Fibroblast of skin of back (primary cell): ENCODE measurements around the gene MT1M. TPM values are rescaled to one million over a fixed set of nuclear protein-coding genes. Genes with fewer than 3 reads are reported as not detected.
A peak's percentile ranks its signal among the peaks of the same experiment; 100 is the strongest.
"Not testable (repeated sequence)": the region's sequence is repeated elsewhere in the genome, so short reads cannot be mapped to it uniquely, and the experiment has no call there.

ENCODE experiments used
- DNase-seq: peaks from one replicate; pipeline ENCODE4 v3.0.0-alpha.2; 2013
- polyA plus RNA-seq, 2 experiments: library from polyadenylated mRNA; unstranded; fragments of 120-200 nt; gene quantifications; one replicate each; pipeline ENCODE4 v1.2.1, GENCODE V29; 2013; ENCODE audit not compliant: insufficient read length in 2 of 2

Gene MT1M
- polyA plus RNA-seq (2013, experiment 1 of 2; ENCODE audit: insufficient read length) = 0.20 TPM
- not detected for polyA plus RNA-seq (2013, experiment 2 of 2; ENCODE audit: insufficient read length)

DNA sequence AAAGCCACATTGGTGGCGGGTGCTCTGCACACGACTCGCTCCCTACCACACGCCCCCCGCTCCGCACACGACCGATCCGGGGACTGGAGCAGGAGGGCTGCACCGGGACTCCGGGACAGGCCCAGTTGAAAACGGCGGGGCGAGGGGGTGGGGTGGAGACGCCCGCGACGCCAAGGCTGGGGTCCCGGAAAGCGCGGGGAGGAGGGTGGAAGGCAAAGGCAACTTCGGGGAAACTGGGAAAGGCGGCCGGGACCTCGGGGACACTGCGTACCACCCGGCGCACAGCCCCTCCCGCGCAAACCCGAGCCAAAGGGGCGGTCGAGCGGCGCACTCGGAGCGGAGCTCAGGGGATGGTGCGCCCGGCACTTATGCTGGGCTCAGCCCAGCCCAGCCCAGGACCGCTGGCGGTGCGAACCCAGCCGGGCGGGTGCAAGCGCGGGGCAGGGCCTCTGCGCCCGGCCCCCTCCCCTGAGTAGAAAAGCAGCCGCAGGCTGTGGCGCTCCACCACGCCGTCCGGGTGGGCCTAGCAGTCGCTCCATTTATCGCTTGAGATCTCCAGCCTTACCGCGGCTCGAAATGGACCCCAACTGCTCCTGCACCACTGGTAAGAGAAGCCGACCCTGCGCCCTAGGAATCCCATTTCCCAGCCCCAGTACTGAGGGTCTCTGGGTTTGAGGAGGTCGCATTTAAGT, at the start of gene MT1M:
MT1M (plus strand) TSS at position 504 of the 692 bp plus-strand sequence; CDS start at position 577, 73 bp downstream.
- DNase-seq = no peak

DNA sequence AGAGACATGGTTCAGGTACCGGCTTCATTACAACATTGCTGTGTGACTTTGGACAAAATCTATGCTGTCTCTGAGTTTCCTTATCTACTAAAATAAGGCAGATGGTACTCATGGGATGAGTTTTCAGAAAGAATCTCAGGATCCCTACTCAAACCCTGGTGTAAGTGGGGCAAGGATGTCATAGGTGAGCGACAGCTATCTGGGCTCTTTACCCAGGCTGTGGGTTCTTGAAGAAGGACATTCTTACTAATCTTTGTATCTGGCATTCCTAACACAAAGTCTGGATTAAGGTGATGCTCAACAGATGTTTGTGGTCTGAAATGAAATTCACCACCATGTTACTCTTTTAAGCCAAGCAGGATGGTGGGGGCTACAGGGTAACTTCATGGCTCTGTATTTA, 49.5 kb upstream of the MT1M start:
- DNase-seq = not testable (repeated sequence)

DNA sequence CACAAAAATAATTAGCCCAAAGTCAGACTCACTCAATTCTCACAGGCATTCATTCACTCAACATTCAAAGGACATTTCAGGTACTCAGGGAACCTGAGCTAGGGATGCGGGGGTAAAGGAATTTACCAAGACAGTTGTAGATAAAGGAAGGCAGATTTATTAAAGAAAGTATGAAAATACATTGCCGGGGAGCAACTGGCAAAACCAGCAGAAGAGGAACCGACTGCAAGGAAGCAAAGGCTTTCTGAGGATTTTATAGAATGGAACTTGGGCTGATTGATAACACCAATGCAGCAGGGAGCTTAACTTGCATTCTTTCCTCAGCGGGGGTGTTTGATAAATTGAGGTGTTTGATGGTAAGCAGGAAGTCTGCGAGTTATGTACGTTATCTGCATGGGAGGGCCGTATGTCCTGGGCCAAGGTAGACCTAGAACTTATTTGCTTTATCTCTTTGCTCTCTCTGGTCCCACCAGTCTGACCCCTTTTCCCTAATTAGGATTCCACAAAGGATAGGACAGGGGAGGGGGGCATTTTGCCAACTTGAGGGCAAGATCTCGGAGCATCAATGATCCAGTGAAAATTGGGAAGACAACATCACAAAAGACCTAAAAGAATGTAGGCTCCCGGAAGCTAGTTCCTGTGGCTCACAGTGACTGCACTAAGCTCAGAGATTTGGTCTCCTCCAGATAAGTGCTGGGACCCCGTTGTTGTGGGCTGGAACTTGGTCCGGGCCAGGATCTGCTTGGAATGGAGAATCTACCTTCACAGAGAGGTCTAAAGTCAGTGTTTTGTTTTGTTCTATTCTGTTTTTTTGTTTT, 48.9 kb upstream of the MT1M start:
- no peak for DNase-seq

DNA sequence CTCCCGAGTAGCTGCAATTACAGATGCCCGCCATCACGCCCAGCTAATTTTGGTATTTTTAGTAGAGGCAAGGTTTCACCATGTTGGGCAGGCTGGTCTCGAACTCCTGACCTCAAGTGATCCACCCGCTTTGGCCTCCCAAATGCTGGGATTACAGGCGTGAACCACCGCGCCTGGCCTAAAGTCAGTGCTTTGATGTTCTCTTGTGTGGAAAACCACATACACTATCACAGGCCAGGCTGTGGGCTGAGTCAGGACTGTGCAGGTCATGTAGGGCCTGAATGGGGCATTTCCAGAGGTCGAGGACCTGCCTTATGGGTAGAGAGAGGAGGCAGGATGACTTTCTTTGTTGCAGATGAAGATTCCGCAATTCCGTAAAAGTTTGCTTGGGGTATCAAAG, 48.2 kb upstream of the MT1M start:
- DNase-seq = no peak

DNA sequence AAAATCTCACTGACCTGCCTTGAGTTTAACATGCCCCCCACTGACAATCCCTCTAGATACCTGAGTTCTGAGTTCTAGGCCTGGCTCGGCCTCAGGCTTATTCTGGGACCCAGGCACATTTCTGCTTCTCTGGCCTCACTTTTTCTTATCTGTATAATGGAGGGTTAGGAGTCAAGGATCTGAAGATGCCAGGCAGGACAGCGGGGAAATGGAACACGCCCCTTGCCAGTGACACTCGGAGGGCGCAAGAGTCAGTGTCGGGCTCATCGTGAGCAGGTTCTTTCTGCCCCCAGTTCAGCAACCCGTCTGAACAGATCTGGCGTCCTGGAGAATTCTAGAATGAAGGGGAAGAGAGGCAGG, 43.7 kb upstream of the MT1M start:
- no peak for DNase-seq

DNA sequence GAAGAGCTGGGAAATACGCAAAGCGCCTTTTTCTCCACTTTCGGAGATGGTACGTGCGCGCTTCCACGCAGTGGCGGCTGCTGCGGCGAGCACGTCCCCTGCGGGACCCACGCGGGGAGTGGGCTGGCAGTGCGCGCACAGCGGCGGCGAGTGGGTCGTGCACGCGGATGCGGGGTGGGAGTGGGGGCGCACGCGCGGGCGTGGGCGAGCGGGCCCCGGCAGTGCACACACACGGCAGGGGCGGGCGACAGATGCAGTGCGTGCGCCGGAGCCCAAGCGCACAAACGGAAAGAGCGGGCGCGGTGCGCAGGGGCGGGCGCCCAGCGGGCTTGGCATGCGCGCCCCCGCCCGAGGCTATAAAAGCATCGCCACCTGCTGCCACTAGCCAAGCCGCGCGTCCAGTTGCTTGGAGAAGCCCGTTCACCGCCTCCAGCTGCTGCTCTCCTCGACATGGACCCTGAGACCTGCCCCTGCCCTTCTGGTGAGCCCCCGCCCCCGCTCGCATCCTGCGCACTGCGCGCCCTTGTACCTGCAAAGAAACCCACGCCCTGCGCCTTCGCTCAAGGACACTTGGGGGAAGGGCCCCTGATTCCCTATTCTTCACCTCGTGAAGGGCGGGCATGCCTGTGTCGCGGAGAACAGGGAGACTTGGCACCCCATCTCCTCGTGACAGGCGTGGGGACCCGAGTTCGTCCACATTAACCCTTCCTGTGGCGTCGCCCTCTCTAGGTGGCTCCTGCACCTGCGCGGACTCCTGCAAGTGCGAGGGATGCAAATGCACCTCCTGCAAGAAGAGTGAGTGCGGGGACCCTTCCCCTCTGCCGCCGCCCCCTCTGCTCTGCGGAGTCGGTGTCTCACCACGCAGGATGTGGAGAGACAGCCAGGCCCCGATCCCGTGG, 43.1 kb upstream of the MT1M start, which contains the start of gene MT3:
MT3 (plus strand) TSS at position 388 of the 899 bp plus-strand sequence; CDS start at position 451, 63 bp downstream.
- DNase-seq = peak; percentile 21

DNA sequence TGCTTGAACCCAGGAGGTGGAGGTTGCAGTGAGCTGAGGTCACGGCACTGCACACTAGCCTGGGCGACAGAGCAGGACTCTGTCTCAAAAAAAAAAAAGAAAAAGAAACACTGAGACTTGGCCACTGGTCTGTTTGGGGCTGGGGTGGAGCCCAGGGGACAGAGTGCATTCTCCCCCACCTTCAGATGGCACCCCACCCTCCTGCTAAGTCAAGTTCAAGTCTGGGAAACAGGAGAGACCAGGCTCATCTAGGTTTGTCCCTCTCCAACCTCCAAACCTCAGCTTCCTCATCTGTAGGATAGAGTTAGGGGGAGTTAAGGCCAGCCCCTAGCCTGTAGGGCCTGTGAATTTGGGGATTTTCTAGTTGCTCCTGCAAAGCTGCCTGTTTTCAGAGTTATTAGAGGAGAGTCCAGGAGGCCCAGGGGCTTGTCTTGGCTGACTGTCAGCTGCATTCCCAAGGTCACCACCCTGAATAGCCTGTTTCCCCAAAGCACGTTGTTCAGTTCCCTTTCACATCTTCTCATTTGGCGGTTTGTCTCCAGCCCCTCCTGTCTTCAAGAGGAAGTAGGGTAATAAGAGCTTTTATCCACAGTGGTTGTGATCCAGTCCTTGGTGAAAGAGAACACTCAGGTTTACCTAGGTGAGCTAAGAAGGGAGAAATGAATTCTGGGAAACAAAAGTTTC, 40.9 kb upstream of the MT1M start:
- DNase-seq = no peak

DNA sequence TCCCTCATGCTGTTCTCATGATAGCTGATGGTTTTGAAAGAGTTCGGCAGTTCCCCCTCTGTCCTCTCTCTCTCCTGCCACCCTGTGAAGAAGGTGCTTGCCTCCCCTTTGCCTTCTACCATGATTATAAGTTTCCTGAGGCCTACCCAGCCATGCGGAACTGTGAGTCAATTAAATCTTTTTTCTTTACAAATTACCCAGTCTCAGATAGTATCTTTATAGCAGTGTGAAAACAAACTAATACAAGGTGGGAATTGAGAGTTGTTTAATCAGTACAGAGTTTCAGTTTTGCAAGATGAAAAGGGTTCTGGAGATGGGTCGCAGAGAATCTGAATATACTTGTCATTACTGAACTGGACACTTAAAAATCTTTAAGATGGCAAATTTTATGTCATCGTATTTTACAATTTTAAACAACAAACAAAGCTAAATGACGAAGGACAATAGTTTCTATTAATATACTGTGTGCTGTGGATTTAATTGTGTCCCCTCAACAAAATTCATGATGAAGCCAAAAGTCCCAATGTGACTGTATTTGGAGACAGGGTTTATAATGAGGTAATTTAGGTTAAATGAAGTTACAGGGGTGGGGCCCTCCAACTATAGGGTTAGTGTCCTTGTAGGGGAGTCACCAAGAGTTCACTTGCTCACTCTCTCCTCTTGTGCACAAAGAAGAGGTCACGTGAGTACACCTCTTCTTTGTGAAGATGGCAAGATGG, 38.7 kb upstream of the MT1M start:
- DNase-seq = no peak

DNA sequence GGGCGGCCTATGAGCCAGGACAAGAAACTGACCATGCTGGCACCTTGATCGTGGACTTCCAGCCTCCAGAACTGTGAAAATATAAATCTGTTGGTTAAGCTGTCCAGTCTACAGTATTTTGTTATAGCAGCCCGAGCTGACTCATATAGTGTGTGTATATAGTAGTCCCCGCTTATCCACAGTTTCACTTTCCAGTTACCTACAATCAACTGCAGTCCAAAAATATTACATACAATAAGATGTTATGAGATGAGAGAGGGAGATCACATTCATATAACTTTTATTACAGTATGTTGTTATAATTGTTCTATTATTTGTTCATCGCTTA, 38.2 kb upstream of the MT1M start:
- no peak for DNase-seq

DNA sequence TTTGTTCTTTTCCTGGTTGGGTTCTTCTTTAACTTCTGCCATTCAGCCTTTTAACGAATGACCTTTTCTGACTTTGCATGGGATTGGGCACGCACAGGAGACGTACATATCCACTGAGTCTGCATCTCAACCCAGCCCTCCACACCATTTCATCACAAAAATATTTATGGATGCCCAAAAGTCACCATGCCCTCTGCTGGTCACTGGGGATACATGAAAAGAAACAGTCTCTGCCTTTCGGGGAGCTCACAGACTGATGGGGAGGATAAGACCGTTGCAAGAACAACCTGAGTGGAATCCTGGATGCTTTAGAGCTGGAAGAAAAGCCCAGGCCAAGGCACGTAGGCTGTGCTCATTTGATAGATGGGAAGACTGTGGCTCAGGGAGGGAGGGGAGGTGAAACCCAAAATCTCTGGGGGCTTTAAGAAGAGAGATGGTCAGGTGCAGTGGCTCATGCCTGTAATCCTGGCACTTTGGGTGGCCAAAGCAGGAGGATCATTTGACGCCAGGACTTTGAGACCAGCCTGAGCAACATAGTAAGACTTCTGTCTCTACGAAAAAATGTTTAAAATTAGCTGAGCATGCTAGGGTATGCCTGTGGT, 32.0 kb upstream of the MT1M start:
- DNase-seq = peak; percentile 68

DNA sequence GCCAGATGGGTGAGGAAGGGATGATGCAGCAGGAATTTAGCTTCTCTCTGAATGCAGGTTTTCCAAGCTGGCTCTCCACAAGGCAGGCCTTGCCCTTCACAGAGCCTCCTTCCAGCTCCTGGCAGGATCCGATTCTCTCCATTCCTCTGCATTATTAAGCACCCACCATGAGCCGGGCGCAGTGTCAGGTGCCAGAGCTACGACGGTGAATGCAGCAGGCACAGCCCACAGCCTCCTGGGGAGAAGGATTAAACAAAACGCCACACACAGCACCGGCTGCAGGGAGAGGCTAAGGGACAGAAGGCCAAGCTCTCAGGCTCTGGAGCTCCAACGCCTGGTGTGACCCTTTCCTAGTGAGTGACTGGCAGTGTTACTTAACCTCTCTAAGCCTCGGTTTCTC, 31.1 kb upstream of the MT1M start:
- no peak for DNase-seq

DNA sequence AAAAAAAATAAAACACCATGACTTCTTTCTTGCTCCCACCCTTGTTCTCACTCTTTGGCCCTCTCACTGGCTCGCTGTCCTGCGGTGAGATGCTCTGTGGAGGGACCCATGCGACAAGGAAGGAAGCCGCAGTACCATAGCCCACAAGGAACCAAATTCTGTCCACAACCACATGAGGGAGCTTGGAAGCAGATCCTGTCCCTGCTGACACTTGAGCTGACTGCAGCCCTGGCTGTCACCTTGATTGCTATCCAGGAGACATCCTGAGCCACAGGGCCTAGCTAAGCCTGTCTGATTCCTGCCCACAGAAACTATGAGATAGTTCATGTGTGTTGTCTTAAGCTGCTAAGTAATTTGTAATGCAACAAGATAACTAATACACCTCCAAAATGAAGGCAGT, 28.9 kb upstream of the MT1M start:
- peak; percentile 60 for DNase-seq

DNA sequence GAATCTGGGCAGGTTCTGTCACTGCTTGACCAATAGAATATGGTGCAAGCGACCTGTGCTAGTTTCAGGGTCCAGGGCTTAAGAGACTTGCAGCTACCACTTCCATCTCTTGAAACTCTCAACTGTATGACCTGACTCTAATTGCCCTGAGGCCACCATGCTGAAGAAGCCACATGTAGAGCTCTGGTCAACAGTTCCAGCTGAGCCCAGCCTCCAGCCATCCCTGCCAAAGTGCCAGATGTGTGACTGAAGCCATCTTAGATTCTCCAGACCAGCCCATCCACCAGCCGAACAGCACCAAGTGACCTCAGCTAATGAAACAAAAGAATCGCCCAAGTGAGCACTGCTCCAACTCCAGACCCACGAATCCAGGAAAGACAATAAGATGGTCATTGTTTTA, 27.5 kb upstream of the MT1M start:
- no peak for DNase-seq

DNA sequence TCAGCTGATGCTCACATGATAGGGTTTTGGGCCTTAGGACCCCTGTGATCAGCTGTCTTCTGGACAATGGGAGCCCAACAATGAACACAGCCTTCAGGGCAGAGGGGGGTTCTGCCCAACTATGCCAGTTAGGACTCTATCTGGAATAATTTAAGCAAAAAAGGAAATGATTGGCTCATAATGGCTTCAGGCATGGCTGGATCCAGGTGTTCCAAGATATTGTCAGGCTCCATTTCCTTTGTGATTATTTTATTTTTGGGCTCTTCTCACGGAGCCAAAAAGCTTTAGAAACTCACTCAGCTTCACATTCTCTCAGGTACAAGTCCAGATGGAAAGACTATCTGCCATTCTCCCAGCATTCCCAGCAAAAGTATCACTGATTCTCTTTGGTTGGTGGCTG, 27.0 kb upstream of the MT1M start:
- no peak for DNase-seq

DNA sequence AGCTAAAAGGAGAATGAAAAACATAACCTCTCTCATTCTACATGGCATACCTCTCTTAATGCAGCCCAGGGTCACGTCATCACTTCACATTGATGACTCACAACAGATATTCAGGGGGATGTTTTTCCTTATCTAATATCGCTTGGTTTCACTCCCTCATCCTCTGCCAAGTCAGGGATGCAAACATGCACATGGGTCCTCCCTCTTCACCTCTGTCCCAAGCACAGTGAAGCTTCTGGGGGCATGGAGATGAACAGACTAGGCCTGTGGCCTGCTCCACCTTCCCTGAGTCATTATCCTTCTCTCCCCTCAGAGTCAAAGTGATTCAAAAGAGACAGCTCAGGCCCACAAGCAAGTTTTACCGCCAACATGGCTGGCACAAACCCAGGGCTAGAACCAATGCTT, 26.4 kb upstream of the MT1M start:
- DNase-seq = peak; percentile 68

DNA sequence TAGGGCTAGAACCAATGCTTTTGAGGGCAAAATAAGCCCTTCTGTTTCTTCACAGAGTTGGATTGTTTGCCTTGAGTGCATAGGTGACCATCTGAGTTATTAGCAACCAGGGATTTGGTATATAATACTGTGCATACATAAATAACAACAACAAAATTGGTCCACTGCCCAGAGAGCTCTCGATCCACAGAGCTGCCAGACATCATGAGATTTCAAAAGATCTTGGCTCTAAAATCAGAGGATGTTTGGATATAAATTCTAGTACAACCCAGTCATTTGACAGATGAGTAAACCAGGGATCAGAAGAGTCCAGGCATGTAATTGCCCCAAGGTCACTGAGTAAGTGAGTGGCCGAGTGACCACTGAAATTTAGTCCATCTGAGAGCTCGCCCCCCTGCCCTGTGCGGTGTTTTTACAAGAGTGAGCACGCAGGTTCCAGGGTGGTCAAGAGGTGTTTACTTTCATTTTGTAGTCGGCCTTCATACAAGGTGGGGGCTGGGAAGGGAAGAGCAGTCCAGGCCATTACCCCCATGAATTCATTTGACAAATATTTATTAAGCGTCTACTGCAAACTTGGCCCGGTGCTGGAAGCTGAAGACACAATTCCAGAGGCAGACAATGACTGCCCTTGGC, 25.9 kb upstream of the MT1M start:
- DNase-seq = peak; percentile 40

DNA sequence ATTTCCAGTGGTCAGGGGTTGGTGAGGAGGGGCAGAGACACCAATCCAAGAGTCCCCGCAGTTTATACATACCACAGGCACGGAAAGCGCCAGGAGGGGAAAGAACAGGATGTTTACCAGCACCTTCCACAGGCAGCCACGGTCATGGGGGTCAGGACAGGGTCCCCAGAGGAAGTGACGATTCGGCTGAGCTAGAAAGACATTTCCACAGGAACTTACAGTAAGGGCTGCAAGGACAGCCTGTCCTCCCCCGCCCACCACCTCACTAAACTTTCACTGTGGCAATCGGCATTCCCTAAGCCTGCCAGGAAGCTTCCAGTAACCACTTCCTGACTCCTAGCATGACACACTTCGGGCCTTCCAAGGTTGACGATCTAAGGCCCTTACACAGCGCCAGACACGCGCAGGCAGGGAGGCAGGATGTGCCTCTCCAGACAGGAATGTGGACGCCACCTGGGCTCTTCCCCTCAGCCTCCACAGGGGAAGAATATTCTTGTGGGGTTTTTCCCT, 25.3 kb upstream of the MT1M start:
- DNase-seq = peak; percentile 97

DNA sequence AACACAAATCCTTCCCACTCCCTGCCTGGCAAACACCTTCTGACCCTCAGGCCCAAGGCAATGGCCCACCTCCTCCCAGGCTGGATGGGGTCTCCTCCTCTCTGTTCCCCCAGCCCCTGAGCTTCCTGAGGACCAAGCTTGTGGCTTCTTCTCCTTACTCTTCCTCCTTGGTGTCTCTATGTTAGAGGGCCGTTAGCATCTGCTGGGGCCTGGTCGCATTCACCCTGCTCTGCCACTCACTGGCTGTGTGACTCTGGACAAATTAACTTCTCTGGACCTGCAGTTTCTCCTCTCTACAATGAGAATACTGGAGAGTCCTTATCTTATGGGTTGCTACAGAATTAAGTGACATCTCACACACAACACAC, 24.8 kb upstream of the MT1M start:
- DNase-seq = no peak

DNA sequence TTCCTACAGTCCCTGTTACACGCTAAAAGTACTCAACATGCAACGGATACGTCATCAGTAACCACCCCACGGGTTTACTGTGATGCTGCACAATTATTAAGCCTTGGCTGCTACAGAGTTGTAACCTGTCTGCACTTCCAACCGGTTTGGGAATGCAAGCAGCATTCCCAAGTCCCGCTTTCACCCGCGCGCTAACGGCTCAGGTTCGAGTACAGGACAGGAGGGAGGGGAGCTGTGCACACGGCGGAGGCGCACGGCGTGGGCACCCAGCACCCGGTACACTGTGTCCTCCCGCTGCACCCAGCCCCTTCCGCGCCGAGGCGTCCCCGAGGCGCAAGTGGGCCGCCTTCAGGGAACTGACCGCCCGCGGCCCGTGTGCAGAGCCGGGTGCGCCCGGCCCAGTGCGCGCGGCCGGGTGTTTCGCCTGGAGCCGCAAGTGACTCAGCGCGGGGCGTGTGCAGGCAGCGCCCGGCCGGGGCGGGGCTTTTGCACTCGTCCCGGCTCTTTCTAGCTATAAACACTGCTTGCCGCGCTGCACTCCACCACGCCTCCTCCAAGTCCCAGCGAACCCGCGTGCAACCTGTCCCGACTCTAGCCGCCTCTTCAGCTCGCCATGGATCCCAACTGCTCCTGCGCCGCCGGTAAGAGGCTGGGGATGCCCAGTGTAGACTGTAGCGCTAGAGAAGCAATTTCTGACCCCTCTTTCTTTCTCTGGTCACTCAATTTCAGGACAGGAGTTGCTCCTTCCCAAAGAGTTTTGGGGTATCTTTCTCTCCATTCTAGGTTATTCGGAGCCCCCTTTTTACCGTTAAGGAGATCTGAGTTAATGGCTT, 24.2 kb upstream of the MT1M start, which contains the start of gene MT2A:
MT2A (plus strand) TSS at position 542 of the 833 bp plus-strand sequence; CDS start at position 614, 72 bp downstream.
- peak; percentile 97 for DNase-seq
